RWPE1 (cell line): ENCODE results near the gene BDP1.
"Not testable (repeated sequence)": the region's sequence is repeated elsewhere in the genome, so short reads cannot be mapped to it uniquely, and the experiment has no call there.

Experiments
- CTCF ChIA-PET: fragments of 350-600 bp; sonication (Branson Sonifier 250); formaldehyde crosslinking; extraction: SDS; loops from one replicate; lab custom pipeline; 2021; lab: Yijun Ruan, JAX
- POLR2A ChIA-PET: fragments of 400-600 bp; formaldehyde crosslinking; extraction: SDS; loops from one replicate; lab custom pipeline; 2020; ENCODE audit warnings: antibody characterized with exemption; ENCODE audit not compliant: low non-redundant PET; lab: Yijun Ruan, JAX
- DNase-seq: peaks from one replicate; pipeline ENCODE4 v3.0.0; 2012; ENCODE audit warnings: low spot score
- H3K27ac ChIP-seq: fragments of 450-650 bp; 2 replicates; pipeline ENCODE4 v1.5.1; 2017
- CTCF ChIP-seq: fragments of 450-650 bp; conservative IDR thresholded peaks from 2 replicates; pipeline ENCODE4 v1.5.1; 2017; ENCODE audit warnings: low read depth, mild to moderate bottlenecking

The BDP1 gene

GRCh38 chr5:71569748-71570509 is 114.5 kb downstream of the BDP1 start:
- POLR2A ChIA-PET = no interaction called here
- no peak for DNase-seq
- no peak overlapping the region for H3K27ac ChIP-seq
- no peak for TF ChIP-seq CTCF
- CTCF ChIA-PET = no interaction called here

GRCh38 chr5:71571811-71572210 is 116.4 kb downstream of the BDP1 start:
- DNase-seq, H3K27ac ChIP-seq, POLR2A ChIA-PET, CTCF ChIA-PET: not testable (repeated sequence)

- TF ChIP-seq CTCF = no peak
- no peak for DNase-seq
- no peak overlapping the region for H3K27ac ChIP-seq
- ChIA-PET CTCF (no interaction called here), POLR2A (no interaction called here)
These were observed 118.1 kb downstream of the BDP1 start for GRCh38 chr5:71573591-71573990.

GRCh38 chr5:71575588-71575987 is 120.1 kb downstream of the BDP1 start:
- DNase-seq, H3K27ac ChIP-seq, POLR2A ChIA-PET: not testable (repeated sequence)
- CTCF ChIA-PET = interaction anchor here (0.7 kb wide), 1 partner anchor 47 kb away, joined by 3 read pairs; no protein-coding TSS in a partner anchor

GRCh38 chr5:71576241-71576640 is 120.8 kb downstream of the BDP1 start:
- CTCF ChIA-PET = no interaction called here
- no peak for TF ChIP-seq CTCF
- POLR2A ChIA-PET = no interaction called here

GRCh38 chr5:71577839-71578238 is 122.4 kb downstream of the BDP1 start:
- CTCF ChIA-PET, POLR2A ChIA-PET, DNase-seq, H3K27ac ChIP-seq: not testable (repeated sequence)

More at GRCh38 chr5:71576241-71576640, 120.8 kb downstream of the BDP1 start:
- no peak for DNase-seq
- H3K27ac ChIP-seq = no peak overlapping the region

- H3K27ac ChIP-seq = no peak overlapping the region
- no peak for TF ChIP-seq CTCF
- DNase-seq = no peak
- ChIA-PET POLR2A (no interaction called here), CTCF (interaction anchor here (0.5 to 1.3 kb wide), 2 partner anchors 18 to 720 kb away, joined by 4 read pairs; no protein-coding TSS in a partner anchor)
These were observed 127.6 kb downstream of the BDP1 start for GRCh38 chr5:71582945-71583584.
